Caco-2 (cell line): ENCODE measurements around the gene CROCC2. TPM values are rescaled to one million over a fixed set of nuclear protein-coding genes. Genes with fewer than 3 reads are reported as not detected.

ENCODE experiments used
- BruUV-seq: library from RNA; stranded (reverse); fragments of 400-500 nt; replicated peaks from 2 replicates; lab custom pipeline; 2021; lab: Mats Ljungman, UMichigan
- CTCF ChIA-PET: fragments of 300-600 bp; sonication (Branson Sonifier 250); formaldehyde crosslinking; loops from one replicate; lab custom pipeline; 2022; ENCODE audit warnings: antibody characterized with exemption; lab: Charles Lee
- POLR2A ChIA-PET: fragments of 300-600 bp; sonication (Branson Sonifier 250); formaldehyde crosslinking; loops from one replicate; lab custom pipeline; 2022; ENCODE audit warnings: antibody characterized with exemption; lab: Charles Lee
- DNase-seq, 2 experiments: peaks; one replicate each; pipeline versions ENCODE4 v3.0.0 to v3.0.0-alpha.2; 2020 to 2022
- H3K27me3 ChIP-seq: replicated peaks from 2 replicates; pipeline ENCODE4 v1.6.0; 2011; ENCODE audit warnings: low read length; ENCODE audit not compliant: control insufficient read depth, insufficient read depth
- H3K36me3 ChIP-seq: 2 replicates; pipeline ENCODE4 v1.5.1; 2011; ENCODE audit warnings: low read length; ENCODE audit not compliant: control insufficient read depth, insufficient read depth
- H3K4me1 ChIP-seq: fragments of 250-450 bp; sonication (Bioruptor Pico); 2 replicates; pipeline ENCODE4 v1.5.1; 2020; ENCODE audit warnings: mild to moderate bottlenecking
- H3K4me3 ChIP-seq: 2 replicates; pipeline ENCODE4 v1.5.1; 2011; ENCODE audit warnings: low read depth, mild to moderate bottlenecking, control low read depth, low read length
- H3K9me3 ChIP-seq: fragments of 250-450 bp; sonication (Bioruptor Pico); 2 replicates; pipeline ENCODE4 v1.5.1; 2020; ENCODE audit warnings: mild to moderate bottlenecking, moderate library complexity
- H3K27ac Mint-ChIP-seq: one replicate; pipeline ENCODE4 v1.8.0; 2022; ENCODE audit warnings: mixed read lengths; ENCODE audit not compliant: unreplicated experiment
- H3K27me3 Mint-ChIP-seq: one replicate; pipeline ENCODE4 v1.8.0; 2022; ENCODE audit warnings: mixed read lengths; ENCODE audit not compliant: insufficient read depth, unreplicated experiment
- H3K36me3 Mint-ChIP-seq: one replicate; pipeline ENCODE4 v1.8.0; 2022; ENCODE audit warnings: mild to moderate bottlenecking, mixed read lengths; ENCODE audit not compliant: insufficient read depth, unreplicated experiment
- H3K4me1 Mint-ChIP-seq: one replicate; pipeline ENCODE4 v1.8.0; 2022; ENCODE audit warnings: low read depth, mixed read lengths; ENCODE audit not compliant: unreplicated experiment
- H3K4me3 Mint-ChIP-seq: one replicate; pipeline ENCODE4 v1.8.0; 2022; ENCODE audit warnings: mild to moderate bottlenecking, moderate library complexity, mixed read lengths; ENCODE audit not compliant: unreplicated experiment
- H3K9me3 Mint-ChIP-seq: one replicate; pipeline ENCODE4 v1.8.0; 2022; ENCODE audit warnings: mixed read lengths; ENCODE audit not compliant: unreplicated experiment
- CTCF ChIP-seq, 2 experiments: fragments of 200-600 bp in 1 of 2; IDR thresholded peaks; 1 replicate in 1 of 2; 2 replicates in 1 of 2; pipeline versions ENCODE4 v1.5.1 to v1.8.0; 2011 to 2022; ENCODE audit warnings: antibody characterized with exemption in 1 of 2, control low read depth in 1 of 2, inconsistent platforms in 1 of 2, low read depth in 1 of 2, low read length in 1 of 2, mild to moderate bottlenecking in 1 of 2, moderate library complexity in 1 of 2; ENCODE audit not compliant: insufficient read depth in 1 of 2, severe bottlenecking in 1 of 2, unreplicated experiment in 1 of 2
- intact Hi-C: fragments of 100-400 bp; cut with micrococcal nuclease; formaldehyde crosslinking; loops from one replicate; pipeline ENCODE4 v1.10.0; 2022; ENCODE audit not compliant: unreplicated experiment
- total RNA-seq: library from RNA; stranded (reverse); gene quantifications from 2 replicates; pipeline ENCODE4 v1.2.3, GENCODE V29; 2022

CROCC2 gene
- total RNA-seq, 1 experiment from 2014 or later, result not detected

- Mint-ChIP-seq H3K4me3 (no peak overlapping the region), H3K36me3 (no peaks in the 10 kb centered on the region), H3K4me1 (no peaks in the 10 kb centered on the region), H3K27me3 (no peaks in the 10 kb centered on the region), H3K27ac (no peak overlapping the region), H3K9me3 (no peaks in the 10 kb centered on the region)
- Histone ChIP-seq H3K27me3 (no peaks in the 10 kb centered on the region; the same call in 1 of the 2 replicates), H3K4me1 (no peaks in the 10 kb centered on the region), H3K36me3 (no peaks in the 10 kb centered on the region), H3K4me3 (no peak overlapping the region), H3K9me3 (no peaks in the 10 kb centered on the region)
- BruUV-seq, result no TSS peak
- intact Hi-C loops, result no loop called here
- CTCF ChIA-PET, result no interaction called here
- no peak for TF ChIP-seq CTCF (IDR thresholded peaks at IDR 0.05; ENCODE audit: insufficient read depth in 1 of 2, low read depth in 1 of 2, low read length in 1 of 2, severe bottlenecking in 1 of 2, unreplicated experiment in 1 of 2)
- POLR2A ChIA-PET, result no interaction called here
- DNase-seq, result no peak
These were observed 129.1 kb downstream of the CROCC2 start for GRCh38 chr2:241035142-241035817.

DNA sequence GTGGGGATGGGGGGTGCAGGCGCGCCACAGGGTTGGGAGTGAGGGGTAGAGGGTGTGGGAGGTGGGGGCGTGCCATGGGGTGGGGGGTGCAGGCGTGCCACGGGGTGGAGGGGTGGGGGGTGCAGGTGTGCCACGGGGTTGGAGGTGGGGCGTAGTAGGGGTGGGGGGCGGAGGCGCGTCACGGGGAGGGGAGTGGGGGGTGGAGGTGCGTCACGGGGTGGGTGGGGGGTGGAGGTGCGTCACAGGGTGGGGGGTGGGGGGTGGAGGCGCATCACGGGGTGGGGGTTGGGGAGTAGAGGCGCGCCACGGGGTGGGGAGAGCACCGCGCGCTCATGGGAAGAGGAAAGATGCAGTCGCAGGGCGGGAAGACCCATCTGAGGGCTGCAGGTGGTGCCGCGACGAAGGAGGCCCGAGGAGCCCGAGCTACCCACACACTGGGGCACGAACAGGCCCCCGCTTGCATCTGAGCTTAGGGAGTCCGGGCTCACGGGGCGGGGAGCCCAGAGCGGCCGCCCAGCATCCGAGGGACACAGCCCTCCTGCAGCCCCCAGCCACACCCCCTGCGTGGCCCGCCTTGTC is 129.8 kb downstream of the CROCC2 start:
- intact Hi-C loops, result no loop called here
- Histone ChIP-seq H3K27me3 (no peaks in the 10 kb centered on the region; the same call in 1 of the 2 replicates), H3K4me1 (no peaks in the 10 kb centered on the region), H3K36me3 (no peaks in the 10 kb centered on the region), H3K4me3 (no peak overlapping the region), H3K9me3 (no peaks in the 10 kb centered on the region)
- no peak for DNase-seq
- no peaks in the 10 kb centered on the region for H3K9me3 Mint-ChIP-seq
- ChIA-PET POLR2A (no interaction called here), CTCF (no interaction called here)
- no peak for TF ChIP-seq CTCF (IDR thresholded peaks at IDR 0.05; ENCODE audit: insufficient read depth in 1 of 2, low read depth in 1 of 2, low read length in 1 of 2, severe bottlenecking in 1 of 2, unreplicated experiment in 1 of 2)
- no peaks in the 10 kb centered on the region for H3K4me1 Mint-ChIP-seq
- no peak overlapping the region for H3K27ac Mint-ChIP-seq
- no peaks in the 10 kb centered on the region for H3K27me3 Mint-ChIP-seq
- no TSS peak for BruUV-seq
- H3K4me3 Mint-ChIP-seq, result no peak overlapping the region
- H3K36me3 Mint-ChIP-seq, result no peaks in the 10 kb centered on the region

GRCh38 chr2:241036397-241036963 is 130.3 kb downstream of the CROCC2 start:
- TF ChIP-seq CTCF (IDR thresholded peaks at IDR 0.05; ENCODE audit: insufficient read depth in 1 of 2, low read depth in 1 of 2, low read length in 1 of 2, severe bottlenecking in 1 of 2, unreplicated experiment in 1 of 2), result no peak
- H3K4me3 Mint-ChIP-seq, result no peak overlapping the region
- ChIA-PET CTCF (no interaction called here), POLR2A (no interaction called here)
- Histone ChIP-seq H3K36me3 (no peaks in the 10 kb centered on the region), H3K4me1 (no peaks in the 10 kb centered on the region), H3K9me3 (no peaks in the 10 kb centered on the region), H3K4me3 (peak overlapping the region; percentile 12; the same call in 1 of the 2 replicates), H3K27me3 (no peaks in the 10 kb centered on the region; the same call in 1 of the 2 replicates)
- no TSS peak for BruUV-seq
- no peaks in the 10 kb centered on the region for H3K4me1 Mint-ChIP-seq
- no peak overlapping the region for H3K27ac Mint-ChIP-seq
- H3K27me3 Mint-ChIP-seq, result no peaks in the 10 kb centered on the region
- no peaks in the 10 kb centered on the region for H3K36me3 Mint-ChIP-seq
- H3K9me3 Mint-ChIP-seq, result no peaks in the 10 kb centered on the region
- peak; percentile 39 to 47 for DNase-seq
- intact Hi-C loops, result no loop called here
